ENCODE data around the gene TBL1XR1. TPM values are rescaled to one million over a fixed set of nuclear protein-coding genes. Genes with fewer than 3 reads are reported as not detected.

Gene TBL1XR1
- total and polyA plus RNA-seq, 2 of the 8 experiments (the other 6 are each of a cell fraction or from before 2014, with no cell fraction given): 28.1 to 147 TPM

DNA sequence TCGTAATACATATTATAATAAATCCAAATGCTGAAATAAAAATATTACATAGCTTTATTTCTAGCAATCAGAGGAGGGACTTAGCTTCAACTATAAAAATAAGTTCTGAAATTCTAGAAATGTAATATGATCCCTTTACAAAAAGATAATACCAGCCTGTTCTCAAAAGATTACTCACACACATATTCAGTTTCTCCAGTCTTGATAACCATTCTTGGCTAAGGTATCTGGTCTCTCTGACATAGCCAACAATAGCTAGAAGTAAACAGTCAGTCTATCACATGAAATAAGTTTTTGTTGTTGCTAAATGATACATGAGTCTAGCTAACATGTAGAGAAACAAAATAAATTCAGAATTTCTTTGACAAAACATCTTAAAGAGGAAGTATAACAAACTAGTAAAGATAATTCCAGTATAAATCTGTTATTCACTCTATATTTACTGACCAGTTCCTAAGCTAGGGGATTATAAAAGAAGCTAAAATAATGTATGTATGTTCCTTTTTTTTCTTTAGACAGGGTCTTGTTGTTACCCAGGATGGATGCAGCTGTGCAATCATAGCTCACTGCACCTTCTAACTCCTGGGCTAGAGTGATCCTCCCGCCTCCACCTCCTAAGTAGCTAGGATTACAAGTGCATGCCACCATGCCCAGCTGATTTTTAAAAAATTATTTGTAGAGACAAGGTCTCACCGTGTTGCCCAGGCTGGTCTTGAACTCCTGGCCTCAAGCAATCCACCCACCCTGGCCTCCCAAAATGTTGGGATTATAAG lies 170.6 kb downstream of the TBL1XR1 start:
- H3K4me2 ChIP-seq (ENCODE audit: insufficient read depth in 1 of 2, low read depth in 2 of 2, low read length in 2 of 2): no peak overlapping the region
- no peak overlapping the region for H2BK5ac ChIP-seq (ENCODE audit: low read depth, low read length)
- no peaks in the 10 kb centered on the region for H3K79me2 ChIP-seq (ENCODE audit: control insufficient read depth in 1 of 2, insufficient read depth in 2 of 2, low read length in 2 of 2)
- no peaks in the 10 kb centered on the region for H3K27me3 ChIP-seq (replicated peaks in 1 of 4; ENCODE audit: control insufficient read depth in 3 of 4, extremely low read depth in 1 of 4, insufficient read depth in 3 of 4, low read length in 3 of 4)
- H3K4ac ChIP-seq (replicated peaks; ENCODE audit: insufficient read length, low read depth, low read length): no peak overlapping the region
- H4K8ac ChIP-seq (ENCODE audit: extremely low read depth, insufficient read depth, low read length): no peak overlapping the region
- no peaks in the 10 kb centered on the region for H3K23me2 ChIP-seq (ENCODE audit: low read depth, low read length)
- no peak overlapping the region for H2AK5ac ChIP-seq (ENCODE audit: low read depth, low read length)
- no peak overlapping the region for H3K9ac ChIP-seq (replicated peaks in 1 of 4; ENCODE audit: extremely low read depth in 1 of 4, low read depth in 3 of 4, low read length in 3 of 4)
- no peaks in the 10 kb centered on the region for H3K9me3 ChIP-seq (ENCODE audit: insufficient read depth in 2 of 2, low read depth in 1 of 2, low read length in 1 of 2)
- H2BK12ac ChIP-seq (ENCODE audit: low read depth, low read length): no peak overlapping the region
- 88% methylated on average over 3 of the region's 3 CpGs; no CpG with 5 or more reads in 1 of the 2 experiments for WGBS, 2 experiments (ENCODE audit: extremely low coverage in 1 of 2, insufficient coverage in 1 of 2, insufficient read length in 1 of 2, insufficient replicate concordance in 2 of 2, low coverage in 1 of 2, low lambda C conversion rate in 2 of 2, missing lambda C conversion rate in 1 of 2)
- no peak overlapping the region for H3K23ac ChIP-seq (ENCODE audit: insufficient read length)
- no peak overlapping the region for H2BK15ac ChIP-seq (ENCODE audit: low read length)
- no peak overlapping the region for H3K56ac ChIP-seq (replicated peaks; ENCODE audit: insufficient read length, low read depth, low read length)
- H3K27ac ChIP-seq (ENCODE audit: low read depth, low read length): no peak overlapping the region
- H4K20me1 ChIP-seq (replicated peaks in 1 of 2; ENCODE audit: control insufficient read depth in 1 of 2, insufficient read depth in 2 of 2, low read length in 2 of 2): no peaks in the 10 kb centered on the region
- H4K5ac ChIP-seq (ENCODE audit: insufficient read length, low read depth, low read length): no peak overlapping the region
- H3K14ac ChIP-seq (ENCODE audit: insufficient read length): no peak overlapping the region
- ChIA-PET POLR2A (ENCODE audit: partially characterized antibody) (interaction anchor here (0.6 to 1.7 kb wide), 3 partner anchors 8 to 388 kb away, joined by 3 to 7 read pairs (median 4); no protein-coding TSS in a partner anchor), CTCF (ENCODE audit: partially characterized antibody) (interaction anchor here (0.6 to 1.0 kb wide), 2 partner anchors 24 to 474 kb away, joined by 3 read pairs; no protein-coding TSS in a partner anchor)
- H4K91ac ChIP-seq (replicated peaks; ENCODE audit: insufficient read length, low read length): no peak overlapping the region
- H2BK120ac ChIP-seq (replicated peaks; ENCODE audit: low read depth, low read length): no peak overlapping the region
- peaks cover 4 to 57% (median 8%) of the 10 kb centered on the region in 4 experiments; a peak in 6 of 8 replicates for H3K36me3 ChIP-seq (ENCODE audit: control insufficient read depth in 2 of 4, insufficient read depth in 4 of 4, low read length in 3 of 4)
- H3K4me3 ChIP-seq (ENCODE audit: extremely low read depth in 1 of 4, insufficient read depth in 2 of 4, low read depth in 3 of 4, low read length in 4 of 4): no peak overlapping the region
- DNase-seq (ENCODE audit: low read depth in 1 of 2, low spot score in 2 of 2) (no peak), FAIRE-seq (no peak)
- H2BK20ac ChIP-seq (ENCODE audit: low read length): no peak overlapping the region
- H3K18ac ChIP-seq (ENCODE audit: extremely low read depth, low read length): no peak overlapping the region
- no peak overlapping the region for H2AFZ ChIP-seq (ENCODE audit: low read length)
- H3K4me1 ChIP-seq (replicated peaks in 1 of 4; ENCODE audit: control insufficient read depth in 3 of 4, insufficient read depth in 4 of 4, low read length in 3 of 4): no peaks in the 10 kb centered on the region
- H3K79me1 ChIP-seq (ENCODE audit: low read depth, low read length): no peaks in the 10 kb centered on the region
- no peak for TF ChIP-seq POLR2AphosphoS5 (IDR thresholded peaks at IDR 0.05; ENCODE audit: low read depth, low read length)
- no peak for TF ChIP-seq PHF8 (conservative IDR thresholded peaks at IDR 0.05; ENCODE audit: low read depth, low read length)
- no peak for TF ChIP-seq ZNF274 (IDR thresholded peaks at IDR 0.05; ENCODE audit: borderline replicate concordance, extremely low read depth, low read length)
- no peak for TF ChIP-seq CBX5 (IDR thresholded peaks at IDR 0.05; ENCODE audit: low read depth, low read length)
- TF ChIP-seq SIRT6 (IDR thresholded peaks at IDR 0.05; ENCODE audit: low read length): no peak
- TF ChIP-seq RAD21 (IDR thresholded peaks at IDR 0.05 in 1 of 2, conservative IDR thresholded peaks at IDR 0.05 in 1 of 2; ENCODE audit: low read depth in 2 of 2, low read length in 2 of 2): no peak
- TF ChIP-seq SIX5 (IDR thresholded peaks at IDR 0.05; ENCODE audit: low read depth, low read length): no peak
- no peak for TF ChIP-seq KDM4A (IDR thresholded peaks at IDR 0.05; ENCODE audit: low read depth, low read length, severe bottlenecking)
- TF ChIP-seq JUN (IDR thresholded peaks at IDR 0.05; ENCODE audit: low read depth, low read length): no peak
- TF ChIP-seq CBX8 (IDR thresholded peaks at IDR 0.05; ENCODE audit: borderline replicate concordance, low read depth, low read length): no peak
- TF ChIP-seq JUND (IDR thresholded peaks at IDR 0.05; ENCODE audit: low read length): no peak
- TF ChIP-seq KDM5A (IDR thresholded peaks at IDR 0.05; ENCODE audit: low read length): no peak
- no peak for TF ChIP-seq BACH1 (IDR thresholded peaks at IDR 0.05; ENCODE audit: low read length)
- TF ChIP-seq TAF1 (IDR thresholded peaks at IDR 0.05; ENCODE audit: low read depth, low read length): no peak

Data from H1 (cell line).